Stimulated activated CD4-positive, alpha-beta T cell treated with anti-CD3 and anti-CD28 coated beads, Interleukin-15, amount 100 ng/mL, for 1 hour (primary cell): ENCODE data around the gene ITPR2.
"Not testable (repeated sequence)": the region's sequence is repeated elsewhere in the genome, so short reads cannot be mapped to it uniquely, and the experiment has no call there.

Experiments used
- DNase-seq, 2 donors: peaks; one replicate each; pipeline ENCODE4 v3.0.0-alpha.2; 2020; ENCODE audit warnings: low read depth in 1 of 2, low spot score in 1 of 2

ITPR2 gene

DNA sequence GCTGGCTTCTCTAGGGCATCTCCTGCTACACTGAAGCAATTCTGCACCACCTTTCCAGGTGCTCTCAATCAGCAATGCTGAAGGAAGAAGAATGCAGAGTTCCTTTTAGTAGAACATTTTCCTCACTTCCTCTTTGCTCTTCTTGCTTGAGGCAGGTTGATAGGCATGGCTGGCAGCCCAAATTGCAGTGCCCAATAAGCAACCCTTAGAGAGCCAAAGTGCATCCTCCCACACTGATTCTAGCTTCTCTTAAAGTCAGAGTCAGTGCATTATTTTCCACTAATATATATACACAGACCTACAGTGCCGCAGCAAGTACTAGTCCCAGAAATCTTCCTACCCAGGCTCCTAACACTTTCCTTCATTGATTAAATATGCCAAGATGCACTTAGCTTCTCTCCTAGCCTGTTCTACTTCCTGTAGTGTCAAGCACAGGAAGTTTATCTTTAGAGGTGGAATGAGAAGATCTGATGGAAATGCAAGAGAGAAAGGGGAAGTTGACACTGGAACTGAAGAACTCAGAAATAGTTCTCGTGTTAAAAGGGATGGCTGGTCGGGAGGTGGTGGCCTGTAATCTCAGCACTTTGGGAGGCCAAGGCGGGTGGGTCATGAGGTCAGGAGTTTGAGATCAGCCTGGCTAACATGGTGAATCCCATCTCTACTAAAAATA, 504.9 kb downstream of the ITPR2 start:
- DNase-seq = no peak

DNA sequence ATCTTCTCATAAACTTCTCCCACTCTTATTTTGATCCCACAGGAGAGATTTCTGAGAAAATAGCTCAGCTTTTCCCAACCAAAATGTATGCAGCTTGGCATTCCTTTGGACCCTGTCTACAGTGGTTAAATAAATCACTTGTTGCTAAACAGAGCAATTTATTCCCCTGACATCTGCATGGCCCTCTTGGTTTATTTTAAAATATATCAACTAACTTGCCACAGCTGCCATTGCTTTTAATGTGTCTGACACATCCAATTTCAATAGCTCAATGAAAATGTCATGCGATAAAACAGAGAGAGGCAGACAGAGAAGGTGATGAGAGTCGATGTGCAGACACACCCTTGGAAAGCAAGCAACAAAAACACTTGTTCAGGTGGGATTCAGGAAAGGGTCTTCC, 509.3 kb downstream of the ITPR2 start:
- no peak for DNase-seq

DNA sequence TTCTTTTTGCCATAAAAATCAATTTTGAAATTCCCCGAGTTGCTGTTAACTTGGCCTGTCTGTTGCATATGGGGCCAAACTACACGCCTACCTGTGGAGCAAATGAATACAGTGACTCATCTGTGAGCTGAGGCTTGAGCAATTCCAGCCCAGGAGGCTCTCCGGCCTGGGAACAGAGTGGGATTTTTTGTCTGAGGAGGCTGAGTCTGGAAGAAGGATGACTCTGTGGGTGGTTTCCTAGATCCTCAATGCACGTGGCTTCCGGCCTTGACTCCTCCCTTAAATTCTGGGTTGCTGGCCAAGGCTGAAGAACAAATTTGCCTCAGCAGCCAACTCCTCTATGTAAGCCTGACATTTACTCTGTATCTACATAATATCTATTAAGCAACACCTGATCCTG, 513.5 kb downstream of the ITPR2 start:
- no peak for DNase-seq

DNA sequence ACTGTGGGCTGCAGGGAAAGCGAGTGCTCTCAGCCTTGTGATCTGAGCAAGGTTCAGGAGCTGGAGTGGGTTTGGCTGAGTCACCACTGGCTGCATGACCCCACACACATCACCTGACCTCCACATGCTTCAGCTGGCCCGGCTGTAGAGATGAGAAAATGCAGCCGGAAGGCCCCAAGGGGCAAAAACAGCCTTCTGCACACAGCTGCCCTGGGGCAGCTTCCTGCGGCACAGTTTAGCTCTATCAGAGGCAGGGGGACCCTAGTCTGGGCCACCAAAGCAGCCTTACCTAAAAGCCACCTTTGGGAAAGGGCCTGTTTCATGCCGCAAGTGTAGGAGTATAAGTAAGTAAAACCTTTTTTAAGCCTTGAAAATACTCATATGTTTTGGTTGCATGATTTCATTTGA, 514.3 kb downstream of the ITPR2 start:
- no peak for DNase-seq

DNA sequence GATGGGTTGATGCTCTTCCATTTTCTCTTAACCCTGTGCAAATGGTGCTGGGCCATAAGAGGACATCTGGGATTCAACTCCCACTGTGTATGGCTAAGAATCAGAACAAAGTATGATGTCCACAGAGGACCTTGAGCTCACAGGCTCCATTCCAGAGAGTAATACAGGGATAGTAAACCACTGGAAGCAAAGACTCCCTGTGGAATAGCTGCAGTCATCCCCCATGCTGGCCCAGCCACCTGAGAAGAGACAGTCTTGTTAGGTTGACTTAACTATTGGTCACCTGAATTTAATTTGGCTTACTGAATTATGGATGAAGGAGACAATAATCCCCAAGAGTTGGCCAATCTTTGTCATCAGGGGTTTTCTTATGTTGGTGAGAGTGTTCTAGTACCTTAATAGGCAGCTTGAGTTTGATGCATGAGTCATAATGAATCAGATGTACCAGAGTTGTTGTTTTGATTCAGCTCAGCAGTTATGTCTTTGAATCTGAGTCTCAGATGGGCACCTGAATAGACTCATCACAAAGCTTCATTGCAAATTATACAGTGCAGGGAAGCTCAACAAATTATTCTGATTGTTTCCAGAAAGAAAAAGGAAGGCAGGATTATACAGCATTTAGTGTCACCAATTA, 514.9 kb downstream of the ITPR2 start:
- no peak for DNase-seq

DNA sequence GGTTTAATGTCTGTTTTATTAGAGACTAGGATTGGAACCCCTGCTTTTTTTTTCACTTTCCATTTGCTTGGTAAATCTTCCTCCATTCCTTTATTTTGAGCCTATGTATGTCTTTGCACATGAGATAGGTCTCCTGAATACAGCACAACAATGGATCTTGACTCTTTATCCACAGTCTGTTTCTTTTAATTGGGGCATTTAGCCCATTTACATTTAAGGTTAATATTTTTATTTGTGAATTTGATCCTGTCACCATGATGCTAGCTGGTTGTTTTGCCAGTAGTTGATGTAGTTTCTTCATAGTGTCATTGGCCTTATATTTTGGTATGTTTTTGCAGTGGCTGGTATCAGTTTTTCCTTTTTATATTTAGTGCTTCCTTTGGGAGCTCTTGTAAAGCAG, 518.9 kb downstream of the ITPR2 start:
- DNase-seq = not testable (repeated sequence)

GRCh38 chr12:26310489-26310888, 522.5 kb downstream of the ITPR2 start:
- not testable (repeated sequence) for DNase-seq

- DNase-seq = no peak
Measured at GRCh38 chr12:26309634-26310033, 523.4 kb downstream of the ITPR2 start.

DNA sequence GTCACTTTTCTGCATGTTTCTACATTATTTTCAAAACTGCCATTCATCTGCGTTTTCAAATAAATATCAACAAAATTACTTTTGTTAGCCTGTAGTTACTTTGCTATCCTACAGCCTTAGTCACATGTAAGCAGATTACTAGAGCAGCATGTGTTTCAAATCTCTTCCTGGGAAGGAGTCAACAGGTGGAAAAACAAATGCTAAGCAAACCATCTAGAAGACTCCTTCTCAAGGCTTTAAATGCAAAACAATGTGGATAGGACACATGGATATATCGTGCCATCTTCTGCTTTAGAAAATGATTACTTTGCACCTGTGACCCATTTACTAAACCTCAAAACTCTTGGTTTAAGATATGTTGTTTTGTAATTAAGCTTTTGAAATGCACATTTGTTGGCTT, 528.7 kb downstream of the ITPR2 start:
- no peak for DNase-seq

DNA sequence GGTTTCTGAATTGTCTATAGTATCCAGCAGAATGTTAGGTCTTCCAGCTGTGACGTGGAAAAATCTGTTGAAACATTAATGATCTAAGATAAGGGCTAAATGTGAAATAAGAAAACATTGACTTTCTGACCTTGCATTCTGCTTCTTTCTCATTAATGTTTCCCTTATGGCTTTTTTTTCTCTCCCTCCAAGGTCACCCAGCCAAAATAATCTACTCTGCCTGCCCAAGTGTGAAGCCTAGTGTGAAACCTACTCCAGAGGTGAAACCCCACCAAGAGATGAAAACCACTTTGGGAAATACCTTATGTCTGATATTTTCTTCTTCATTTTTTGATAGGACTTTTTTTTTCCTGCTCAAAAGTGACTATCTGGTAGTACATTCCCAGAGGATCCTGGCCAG, 529.6 kb downstream of the ITPR2 start:
- no peak for DNase-seq

DNA sequence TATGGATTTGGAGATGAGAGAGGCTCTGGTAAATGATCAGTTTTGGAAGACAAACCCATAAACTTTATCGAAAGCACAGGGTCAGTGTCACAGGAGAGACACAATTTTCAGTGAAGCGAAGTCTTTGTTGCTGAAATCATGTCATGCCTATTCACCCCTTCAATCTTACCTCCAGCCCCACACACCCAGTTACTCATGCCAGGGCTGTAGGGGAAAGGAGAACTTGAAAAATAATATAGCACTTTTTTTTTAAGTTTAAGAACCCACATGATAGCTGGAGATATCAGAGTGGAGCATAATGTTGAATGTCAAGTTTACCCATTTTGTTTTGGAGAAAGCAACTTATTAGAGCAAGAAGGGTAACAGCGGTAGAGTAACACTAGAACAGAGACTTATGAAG, 530.2 kb downstream of the ITPR2 start:
- DNase-seq = no peak

DNA sequence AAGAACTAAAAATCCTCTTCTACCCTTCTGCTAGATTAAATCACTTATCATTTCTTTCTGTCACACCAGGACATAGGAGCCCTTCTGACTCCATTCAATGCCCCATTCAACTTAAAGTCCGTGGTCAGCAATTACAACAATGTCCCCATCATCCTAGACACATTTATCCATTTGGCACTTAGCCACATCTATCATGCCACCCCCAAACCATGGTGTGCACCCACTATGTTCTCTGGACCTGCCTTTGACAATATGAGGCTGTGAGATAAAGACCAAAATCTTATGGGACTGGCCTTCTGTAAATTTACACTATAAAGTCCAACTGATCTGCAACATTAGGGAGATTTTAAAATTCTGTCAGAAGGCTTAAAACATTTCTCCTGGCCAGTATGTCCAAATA, 533.2 kb downstream of the ITPR2 start:
- DNase-seq = no peak

DNA sequence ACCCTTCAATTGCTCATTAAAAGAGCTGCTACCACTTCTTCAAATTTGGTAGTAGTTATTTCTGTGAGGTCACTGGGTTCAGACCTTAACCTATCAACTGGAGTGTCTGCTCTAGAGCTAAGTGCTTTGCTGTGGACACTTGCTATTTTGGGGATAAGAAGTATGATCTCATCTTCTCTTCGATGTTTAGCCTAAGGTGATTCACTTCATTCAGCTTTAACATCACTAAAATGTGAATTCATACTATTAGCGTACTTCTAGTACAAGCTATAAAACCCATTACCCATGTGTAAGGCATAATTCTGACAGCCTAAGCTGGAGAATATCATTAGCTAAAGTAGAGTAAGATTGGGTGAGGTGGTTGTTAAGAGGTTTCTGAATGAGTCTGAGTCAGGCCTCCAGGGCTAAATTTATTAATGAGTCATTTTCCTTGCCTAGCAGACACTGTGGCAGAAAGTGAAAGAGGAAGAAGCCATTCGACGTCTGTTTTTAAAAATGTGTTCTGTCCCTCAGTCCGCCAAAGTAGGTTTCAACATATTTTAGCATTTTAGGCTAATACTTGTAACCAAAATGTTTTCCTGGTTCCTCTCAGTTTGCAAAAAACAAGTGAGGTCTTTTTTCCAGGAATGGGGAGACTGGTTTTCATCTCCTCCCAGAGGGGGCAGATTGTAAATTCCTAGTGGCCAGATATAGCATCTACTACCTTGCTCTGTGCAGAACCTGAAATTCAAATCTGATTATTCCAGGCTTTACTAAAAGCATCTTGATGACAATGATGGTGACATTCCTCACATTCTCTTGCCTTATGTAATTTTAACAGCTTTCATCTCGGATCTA, 534.0 kb downstream of the ITPR2 start:
- DNase-seq = no peak

DNA sequence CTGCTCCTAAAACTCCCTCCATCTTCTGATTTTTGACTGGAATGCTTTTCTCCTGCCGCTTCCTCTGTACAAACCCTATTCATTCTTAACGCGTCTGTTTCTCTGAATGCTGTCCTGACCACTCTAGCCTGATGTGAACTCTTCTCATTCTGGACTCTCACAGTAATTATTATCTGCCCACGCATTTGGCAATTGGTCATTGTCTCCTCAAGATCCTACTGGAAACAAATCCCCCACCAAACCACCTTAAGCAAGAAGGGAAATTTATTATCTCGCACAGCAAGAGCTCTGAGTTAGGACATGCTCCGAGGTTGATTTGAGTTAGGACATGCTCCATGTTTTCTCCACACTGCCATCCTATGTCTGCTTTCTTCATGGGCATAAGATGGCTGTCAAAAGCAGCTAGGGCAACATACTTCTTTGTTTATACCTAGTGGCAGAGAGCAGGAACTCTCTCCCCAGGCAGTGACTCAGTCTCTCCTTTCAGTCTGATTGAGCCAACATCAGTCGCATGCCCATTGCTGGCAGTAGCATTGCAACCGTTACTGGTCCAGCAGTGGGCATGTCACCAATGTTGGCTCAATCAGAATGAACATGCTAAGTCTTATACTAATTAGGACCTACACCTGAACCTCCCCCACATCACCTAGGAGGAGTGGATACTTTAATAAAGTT, 535.5 kb downstream of the ITPR2 start:
- DNase-seq = no peak

DNA sequence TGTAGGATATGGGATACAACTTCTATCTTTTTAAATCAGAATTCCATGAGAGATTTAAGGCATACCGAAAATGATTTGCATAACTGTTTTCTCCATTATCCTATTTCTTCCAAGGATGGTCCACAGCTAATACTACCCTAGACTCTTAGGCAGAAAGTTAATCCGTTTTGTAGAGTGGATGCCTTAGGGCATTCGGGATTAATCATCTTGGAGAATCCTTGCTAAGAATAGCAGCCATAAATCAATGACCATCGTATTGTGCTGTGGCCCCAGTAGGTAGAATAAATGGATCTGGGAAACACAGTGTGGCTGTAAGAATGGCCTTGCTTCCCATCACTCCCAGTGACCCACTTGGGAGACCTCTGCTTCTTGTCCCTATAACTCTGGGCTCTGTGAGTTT, 538.0 kb downstream of the ITPR2 start:
- DNase-seq = no peak

DNA sequence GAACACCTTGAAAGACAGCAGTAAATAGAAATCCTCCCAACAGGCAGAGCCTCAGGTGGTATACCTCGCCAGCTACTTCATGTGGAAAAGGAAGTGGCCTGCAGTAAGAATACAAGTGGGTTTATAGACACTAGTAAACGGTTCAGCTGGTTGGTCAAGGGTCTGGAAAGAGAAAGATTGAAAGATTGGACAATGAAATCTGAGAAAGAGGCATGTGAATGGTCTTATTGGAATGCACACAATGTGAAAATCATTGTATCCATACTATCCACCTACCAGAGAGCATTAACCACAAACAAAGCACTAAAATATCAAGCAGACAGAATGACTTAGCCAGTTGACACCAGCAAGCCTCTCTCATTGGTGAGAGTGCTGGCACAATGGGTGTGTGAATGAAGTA, 539.4 kb downstream of the ITPR2 start:
- DNase-seq = no peak

GRCh38 chr12:26292596-26292995, 540.4 kb downstream of the ITPR2 start:
- no peak for DNase-seq

DNA sequence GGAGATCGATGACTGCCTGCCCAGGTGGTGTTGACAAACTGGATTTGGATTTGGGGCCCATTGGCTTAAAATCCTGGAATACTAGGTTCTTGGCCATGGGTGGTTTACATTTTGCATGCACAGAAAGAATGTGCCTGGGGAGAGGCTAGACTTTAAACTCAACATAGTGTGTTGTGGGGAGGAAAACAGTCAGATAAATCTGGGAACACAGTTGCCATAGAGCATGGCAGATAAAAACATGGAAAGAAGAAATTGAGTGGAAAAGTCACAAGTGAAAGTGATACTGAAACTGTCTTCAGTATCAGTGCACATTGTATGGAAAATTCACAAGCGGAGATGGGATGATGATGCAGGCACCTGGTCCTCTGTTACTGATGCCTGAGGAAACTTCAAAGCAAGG, 542.4 kb downstream of the ITPR2 start:
- DNase-seq = no peak

DNA sequence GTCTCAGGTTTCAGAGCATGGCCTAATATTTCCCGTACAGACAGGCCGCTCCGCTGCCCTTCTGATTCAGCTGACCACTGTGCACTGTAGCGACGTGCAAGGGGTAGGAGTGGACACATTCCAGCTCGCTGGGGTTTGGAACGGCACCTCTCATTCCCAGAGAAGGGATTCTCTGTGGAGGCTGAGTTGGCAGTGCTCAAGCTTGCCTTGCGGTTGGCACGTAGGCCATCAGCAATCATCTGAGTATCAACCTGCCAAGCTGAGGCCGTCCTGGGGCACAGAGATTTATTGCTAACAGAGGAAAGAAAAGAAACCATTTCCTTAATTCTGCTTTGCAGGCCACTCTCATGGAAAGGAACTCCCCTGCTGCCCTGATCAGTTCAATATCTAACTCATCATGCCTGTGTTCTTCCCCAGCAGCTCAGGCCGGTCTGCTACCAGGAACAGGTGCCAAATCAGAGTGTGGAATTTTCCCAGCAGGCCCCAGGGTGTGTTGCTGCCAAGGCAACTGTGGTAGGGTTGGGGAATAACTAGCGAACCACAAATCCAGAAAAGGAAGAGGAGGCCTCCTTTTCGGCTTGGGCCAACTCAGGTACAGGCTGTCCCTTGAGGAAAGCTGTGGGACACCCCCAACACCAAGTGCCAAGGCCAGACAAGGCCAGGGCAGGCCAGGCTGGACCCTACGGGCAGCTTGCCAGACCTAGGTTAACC, 545.2 kb downstream of the ITPR2 start:
- no peak for DNase-seq
